Ramos (cell line): ENCODE measurements around the gene SCYGR4.

Source experiments
- in situ Hi-C: fragments of 300-500 bp; cut with MboI; formaldehyde crosslinking; loops from one replicate; pipeline ENCODE4 v1.14.3; 2022; ENCODE audit warnings: low sequenced_read_pairs; ENCODE audit not compliant: unreplicated experiment

SCYGR4 gene

GRCh38 chr2:227612546-227613271 is 4.6 kb upstream of the SCYGR4 start:
- in situ Hi-C loops, result no loop called here

GRCh38 chr2:227613272-227613660 is 4.0 kb upstream of the SCYGR4 start:
- in situ Hi-C loops, result no loop called here

GRCh38 chr2:227614246-227614645 is 3.1 kb upstream of the SCYGR4 start:
- in situ Hi-C loops, result no loop called here

- in situ Hi-C loops, result no loop called here
These were observed 2.6 kb upstream of the SCYGR4 start, which contains the start of gene SCYGR3 for GRCh38 chr2:227614740-227615139. Gene SCYGR3, minus strand, starts transcription at chr2:227614840. Its CDS starts 0 bp downstream, at chr2:227614840.

DNA sequence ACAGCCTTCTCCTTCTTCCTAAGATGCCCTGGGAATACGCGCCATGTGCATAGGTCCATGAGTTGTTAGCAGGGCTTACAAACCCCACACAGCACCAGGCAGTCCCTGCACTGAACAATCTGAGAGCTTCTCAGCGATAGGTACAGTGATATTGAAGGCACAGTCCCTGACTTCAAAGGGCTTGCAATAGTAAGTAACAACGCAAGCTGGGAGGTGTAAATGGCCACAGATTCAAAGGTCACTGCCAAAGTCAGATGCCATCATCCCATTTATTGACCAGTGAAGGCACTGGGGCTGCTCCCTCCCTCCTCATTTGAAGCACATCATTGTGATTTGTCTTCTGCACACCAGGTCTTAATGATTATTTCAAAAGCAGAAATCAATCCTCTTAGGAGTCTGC is 2.1 kb upstream of the SCYGR4 start:
- in situ Hi-C loops, result no loop called here

DNA sequence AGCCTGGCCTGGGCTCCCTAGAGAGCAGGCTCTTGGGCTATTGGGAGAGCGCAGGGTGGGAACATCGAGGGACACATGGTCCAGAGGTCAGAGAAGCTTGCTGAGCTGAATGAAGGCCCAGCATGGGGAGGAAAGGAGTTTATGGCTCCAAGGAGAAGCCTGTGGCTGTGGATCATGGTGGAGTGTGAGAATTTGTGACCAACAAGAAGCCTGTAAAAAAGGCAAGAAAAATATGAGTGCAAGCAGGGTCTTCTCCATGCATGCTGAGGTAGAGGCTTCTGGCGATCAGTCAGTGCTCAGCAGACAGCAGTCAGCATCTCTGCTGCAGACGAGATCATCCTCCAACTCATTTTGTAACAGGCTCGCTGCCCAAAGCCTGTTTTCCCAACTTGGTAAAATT is 1.4 kb upstream of the SCYGR4 start:
- in situ Hi-C loops, result no loop called here

DNA sequence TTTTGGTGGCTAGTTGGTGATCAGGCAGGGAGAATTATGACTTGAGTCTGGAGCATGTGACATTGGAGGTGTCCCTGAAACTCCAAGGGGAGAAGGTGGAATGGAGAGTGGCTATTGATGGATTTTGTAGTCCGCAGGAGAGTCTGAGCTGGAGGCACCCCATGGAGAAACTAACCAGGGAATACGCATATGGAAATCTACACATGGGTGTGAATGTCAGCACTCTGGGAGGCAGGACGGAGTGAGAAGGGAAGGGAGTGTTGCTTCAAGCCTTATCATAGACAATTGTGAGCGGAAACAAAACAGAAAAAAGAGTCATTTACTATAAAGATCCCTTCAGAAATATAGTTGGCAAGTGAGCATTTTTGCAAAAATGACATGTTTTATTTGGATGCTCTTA is 667 bp upstream of the SCYGR4 start:
- in situ Hi-C loops, result no loop called here

GRCh38 chr2:227623226-227623625 is 5.9 kb downstream of the SCYGR4 start:
- in situ Hi-C loops, result no loop called here

DNA sequence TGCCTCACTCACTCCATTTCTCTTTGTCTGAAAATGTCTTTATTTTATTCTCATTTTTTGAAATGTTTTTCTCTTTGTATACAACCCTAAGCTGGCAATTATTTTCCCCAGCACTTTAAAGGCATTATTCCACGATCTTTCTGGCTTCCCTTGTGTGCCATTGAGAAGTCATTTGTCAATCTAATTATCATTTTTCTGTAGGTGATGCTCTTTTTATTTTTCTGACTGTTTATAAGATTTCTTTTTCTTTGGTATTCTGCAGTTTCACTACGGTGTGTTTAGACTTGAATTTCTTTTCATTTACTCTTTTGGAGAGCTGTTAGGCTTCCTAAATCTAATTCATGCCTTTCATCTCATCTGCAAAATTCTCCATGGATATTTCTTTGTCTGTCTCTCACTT is 8.1 kb downstream of the SCYGR4 start:
- in situ Hi-C loops, result no loop called here

- in situ Hi-C loops, result no loop called here
These were observed 9.4 kb downstream of the SCYGR4 start for GRCh38 chr2:227626580-227627151.

GRCh38 chr2:227627769-227628168 is 10.5 kb downstream of the SCYGR4 start:
- in situ Hi-C loops, result no loop called here

- in situ Hi-C loops, result no loop called here
These were observed 12.1 kb downstream of the SCYGR4 start for GRCh38 chr2:227629435-227629834.

- in situ Hi-C loops, result no loop called here
These were observed 13.0 kb downstream of the SCYGR4 start for GRCh38 chr2:227630322-227630721.

GRCh38 chr2:227632827-227633226 is 15.5 kb downstream of the SCYGR4 start:
- in situ Hi-C loops, result no loop called here

- in situ Hi-C loops, result no loop called here
These were observed 16.9 kb downstream of the SCYGR4 start for GRCh38 chr2:227634201-227634600.

GRCh38 chr2:227642656-227643055 is 25.4 kb downstream of the SCYGR4 start:
- in situ Hi-C loops, result no loop called here

DNA sequence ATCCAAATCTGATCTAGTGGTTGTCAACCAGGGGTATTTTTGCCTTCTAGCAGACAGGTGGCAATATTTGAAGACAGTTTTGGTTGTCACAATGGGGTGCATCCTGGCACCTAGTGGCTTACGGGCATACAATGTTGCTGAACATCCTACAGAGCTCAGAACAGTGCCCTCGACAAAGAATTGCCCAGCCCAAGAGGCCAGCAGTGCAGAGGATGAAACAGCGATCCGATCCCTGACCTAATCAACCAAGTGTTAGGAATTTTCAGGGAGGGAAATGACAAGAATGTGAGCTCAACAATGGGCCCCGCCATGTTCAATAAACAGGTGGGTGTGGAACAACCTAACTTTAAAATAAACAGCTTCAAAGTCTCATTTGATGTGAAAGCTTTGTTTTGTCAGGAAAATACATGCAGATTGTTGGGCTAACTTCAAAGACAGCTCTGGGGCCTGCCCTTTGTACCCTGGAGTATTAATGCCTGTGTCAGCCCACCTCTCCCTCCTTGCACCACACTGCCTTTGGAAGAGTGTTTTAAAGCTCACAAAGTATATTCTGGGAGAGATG is 26.8 kb downstream of the SCYGR4 start:
- in situ Hi-C loops, result no loop called here

GRCh38 chr2:227653419-227653818 is 36.1 kb downstream of the SCYGR4 start:
- in situ Hi-C loops, result no loop called here

GRCh38 chr2:227654426-227654825 is 37.1 kb downstream of the SCYGR4 start:
- in situ Hi-C loops, result no loop called here

- in situ Hi-C loops, result no loop called here
These were observed 38.2 kb downstream of the SCYGR4 start for GRCh38 chr2:227655454-227655853.

DNA sequence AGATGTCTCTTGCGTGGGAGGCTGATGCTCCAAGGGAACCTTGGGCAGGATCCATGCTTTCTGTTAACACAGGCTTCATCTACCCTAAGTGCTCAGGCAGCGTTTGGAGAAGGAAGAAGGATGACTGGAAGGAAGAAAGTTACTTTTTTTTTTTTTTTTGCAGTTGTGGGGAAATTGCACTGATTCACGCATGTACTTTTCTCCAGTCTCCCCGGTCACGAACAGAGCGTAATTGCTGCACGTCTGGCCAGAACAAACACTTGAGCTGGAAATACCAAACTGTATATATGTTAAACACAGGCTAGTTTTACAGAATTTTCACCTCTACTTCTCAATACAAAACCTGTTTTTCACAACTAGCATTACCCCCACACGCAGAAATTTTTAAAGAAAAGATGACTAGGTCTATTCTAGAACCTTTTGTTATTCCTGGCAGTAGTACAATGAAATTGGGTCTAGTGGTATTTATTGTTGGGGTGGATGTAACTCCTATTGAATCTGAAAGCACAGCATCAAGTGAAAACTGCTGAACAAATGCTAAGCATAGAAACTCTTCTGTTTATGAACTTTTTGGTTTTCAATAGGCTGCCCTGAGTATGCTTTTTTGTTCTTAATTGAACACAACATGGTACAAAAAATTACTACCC is 40.0 kb downstream of the SCYGR4 start:
- in situ Hi-C loops, result no loop called here
